IPS DF 6.9 (cell line): Measurements from ENCODE around the gene SHB.

ENCODE experiments used
- DNase-seq: peaks from one replicate; pipeline ENCODE4 v3.0.0-alpha.2; 2013; ENCODE audit warnings: low read depth, low spot score
- H3K27ac ChIP-seq: one replicate; pipeline ENCODE4 v1.5.1; 2013; ENCODE audit warnings: low read length, control low read depth
- H3K27me3 ChIP-seq: 2 replicates; pipeline ENCODE4 v1.6.1; 2013; ENCODE audit warnings: mild to moderate bottlenecking, low read length; ENCODE audit not compliant: control insufficient read depth, insufficient read depth
- H3K36me3 ChIP-seq: 2 replicates; pipeline ENCODE4 v1.6.1; 2013; ENCODE audit warnings: low read length; ENCODE audit not compliant: control insufficient read depth, insufficient read depth
- H3K4me1 ChIP-seq: 2 replicates; pipeline ENCODE4 v1.6.1; 2013; ENCODE audit warnings: low read length; ENCODE audit not compliant: control insufficient read depth, insufficient read depth
- H3K4me3 ChIP-seq: 2 replicates; pipeline ENCODE4 v1.5.1; 2013; ENCODE audit warnings: mild to moderate bottlenecking, low read length
- H3K9me3 ChIP-seq: 2 replicates; pipeline ENCODE4 v1.6.1; 2013; ENCODE audit warnings: low read length, inconsistent platforms; ENCODE audit not compliant: control insufficient read depth, insufficient read depth
- WGBS: extraction: QIAGEN DNeasy Blood & Tissue Kit; methylation state at CpG from one replicate; pipeline ENCODE4 v1.1.7; 2013; ENCODE audit warnings: mixed read lengths, missing lambda C conversion rate; ENCODE audit not compliant: insufficient read length, insufficient coverage; 5-methylcytosine and 5-hydroxymethylcytosine counted together

The SHB gene

GRCh38 chr9:37942621-37943344 is 126.2 kb downstream of the SHB start:
- no peaks in the 10 kb centered on the region for H3K9me3 ChIP-seq
- WGBS = no CpG with 5 or more reads among the region's 12 CpGs
- H3K36me3 ChIP-seq = 0 out of 2 replicates have a peak, but pooled peaks cover 5% of the 10 kb centered on the region
- DNase-seq = no peak
- H3K4me3 ChIP-seq = no peak overlapping the region
- H3K4me1 ChIP-seq = peaks cover 10% of the 10 kb centered on the region
- no peak overlapping the region for H3K27ac ChIP-seq
- no peaks in the 10 kb centered on the region for H3K27me3 ChIP-seq

GRCh38 chr9:37941253-37941652 is 127.8 kb downstream of the SHB start:
- H3K4me1 ChIP-seq = peaks cover 10% of the 10 kb centered on the region
- H3K27ac ChIP-seq = no peak overlapping the region

GRCh38 chr9:37939575-37940095 is 129.4 kb downstream of the SHB start:
- no CpG with 5 or more reads among the region's 6 CpGs for WGBS
- peaks cover 6% of the 10 kb centered on the region for H3K4me1 ChIP-seq
- H3K27me3 ChIP-seq = no peaks in the 10 kb centered on the region
- no peak for DNase-seq
- no peaks in the 10 kb centered on the region for H3K36me3 ChIP-seq
- H3K4me3 ChIP-seq = no peak overlapping the region
- H3K27ac ChIP-seq = no peak overlapping the region
- no peaks in the 10 kb centered on the region for H3K9me3 ChIP-seq

More at GRCh38 chr9:37941253-37941652, 127.8 kb downstream of the SHB start:
- Histone ChIP-seq H3K27me3 (no peaks in the 10 kb centered on the region), H3K4me3 (no peak overlapping the region), H3K36me3 (0 out of 2 replicates have a peak, but pooled peaks cover 4% of the 10 kb centered on the region), H3K9me3 (no peaks in the 10 kb centered on the region)
- no CpG with 5 or more reads among the region's 2 CpGs for WGBS
- no peak for DNase-seq

- no peaks in the 10 kb centered on the region for H3K27me3 ChIP-seq
- peaks cover 1% of the 10 kb centered on the region; the same call in 1 of the 2 replicates for H3K4me1 ChIP-seq
- no peak overlapping the region for H3K27ac ChIP-seq
- no peaks in the 10 kb centered on the region for H3K36me3 ChIP-seq
- H3K4me3 ChIP-seq = no peak overlapping the region
- DNase-seq = no peak
- no CpG with 5 or more reads among the region's 22 CpGs for WGBS
- no peaks in the 10 kb centered on the region for H3K9me3 ChIP-seq
Observed at GRCh38 chr9:37938121-37938891, 130.7 kb downstream of the SHB start.

GRCh38 chr9:37937366-37937765 is 131.7 kb downstream of the SHB start:
- Histone ChIP-seq H3K4me1 (peaks cover 1% of the 10 kb centered on the region; the same call in 1 of the 2 replicates), H3K27me3 (no peaks in the 10 kb centered on the region; the same call in 1 of the 2 replicates), H3K4me3 (no peak overlapping the region), H3K36me3 (no peaks in the 10 kb centered on the region), H3K27ac (no peak overlapping the region), H3K9me3 (no peaks in the 10 kb centered on the region)
- no CpG with 5 or more reads among the region's 9 CpGs for whole genome bisulfite sequencing
- no peak for DNase-seq

- Histone ChIP-seq H3K9me3 (no peaks in the 10 kb centered on the region), H3K36me3 (no peaks in the 10 kb centered on the region), H3K27me3 (no peaks in the 10 kb centered on the region; the same call in 1 of the 2 replicates), H3K4me3 (no peak overlapping the region), H3K27ac (no peak overlapping the region), H3K4me1 (peaks cover 1% of the 10 kb centered on the region; the same call in 1 of the 2 replicates)
- no CpG with 5 or more reads among the region's 4 CpGs for WGBS
- no peak for DNase-seq
Observed at GRCh38 chr9:37936965-37937364, 132.1 kb downstream of the SHB start.

GRCh38 chr9:37936376-37936775 is 132.7 kb downstream of the SHB start:
- no peak overlapping the region for H3K27ac ChIP-seq
- WGBS = no CpG with 5 or more reads among the region's 5 CpGs
- H3K4me3 ChIP-seq = no peak overlapping the region
- no peaks in the 10 kb centered on the region; the same call in 1 of the 2 replicates for H3K27me3 ChIP-seq
- peaks cover 1% of the 10 kb centered on the region; the same call in 1 of the 2 replicates for H3K4me1 ChIP-seq
- no peaks in the 10 kb centered on the region for H3K9me3 ChIP-seq
- DNase-seq = no peak
- no peaks in the 10 kb centered on the region for H3K36me3 ChIP-seq

- no peak overlapping the region for H3K27ac ChIP-seq
- H3K4me3 ChIP-seq = no peak overlapping the region
- no peaks in the 10 kb centered on the region for H3K9me3 ChIP-seq
- H3K36me3 ChIP-seq = no peaks in the 10 kb centered on the region
- H3K4me1 ChIP-seq = peaks cover 1% of the 10 kb centered on the region; the same call in 1 of the 2 replicates
- H3K27me3 ChIP-seq = no peaks in the 10 kb centered on the region; the same call in 1 of the 2 replicates
- no peak for DNase-seq
- no CpG with 5 or more reads among the region's 14 CpGs for WGBS
Observed at GRCh38 chr9:37935096-37935495, 133.9 kb downstream of the SHB start.

- H3K36me3 ChIP-seq = no peaks in the 10 kb centered on the region
- no peak for DNase-seq
- no peak overlapping the region for H3K4me3 ChIP-seq
- H3K27me3 ChIP-seq = no peaks in the 10 kb centered on the region; the same call in 1 of the 2 replicates
- peaks cover 2% of the 10 kb centered on the region; the same call in 1 of the 2 replicates for H3K4me1 ChIP-seq
- H3K27ac ChIP-seq = no peak overlapping the region
- WGBS = no CpG with 5 or more reads among the region's 5 CpGs
- no peaks in the 10 kb centered on the region for H3K9me3 ChIP-seq
Observed at GRCh38 chr9:37931592-37931991, 137.4 kb downstream of the SHB start.

GRCh38 chr9:37929441-37929895 is 139.6 kb downstream of the SHB start:
- Histone ChIP-seq H3K9me3 (no peaks in the 10 kb centered on the region), H3K4me3 (no peak overlapping the region), H3K36me3 (no peaks in the 10 kb centered on the region), H3K4me1 (peaks cover 2% of the 10 kb centered on the region; the same call in 1 of the 2 replicates), H3K27me3 (no peaks in the 10 kb centered on the region; the same call in 1 of the 2 replicates), H3K27ac (no peak overlapping the region)
- no CpG with 5 or more reads among the region's 11 CpGs for WGBS
- no peak for DNase-seq
